GM18520 (cell line): Measurements from ENCODE around the gene PLN.

Experiments used
- ATAC-seq: cut with Tn5 transposase; IDR thresholded peaks from one replicate; pipeline ENCODE4 v1.9.1; 2021; ENCODE audit not compliant: unreplicated experiment

The PLN gene

DNA sequence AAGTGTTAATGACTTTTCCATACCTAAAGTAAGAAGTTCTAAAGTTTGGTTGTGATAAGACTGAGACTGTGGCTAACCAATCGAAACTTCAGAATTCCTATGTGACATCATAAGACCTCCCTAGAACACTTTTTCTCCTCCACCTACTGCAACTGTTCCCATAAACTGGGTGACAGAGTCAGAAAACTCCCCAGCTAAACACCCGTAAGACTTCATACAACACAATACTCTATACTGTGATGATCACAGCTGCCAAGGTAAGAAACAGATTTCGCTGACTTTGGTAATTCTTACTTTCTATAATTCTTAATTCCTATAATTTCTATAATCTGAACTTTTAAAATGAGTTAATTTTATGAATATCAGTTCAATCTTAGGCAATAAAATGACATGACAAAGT lies at the start of gene PLN:
Gene PLN, plus strand, starts transcription at position 161 of the 400 bp plus-strand sequence. CDS start 10,626 bp downstream, outside the sequence.
- no peak for ATAC-seq

DNA sequence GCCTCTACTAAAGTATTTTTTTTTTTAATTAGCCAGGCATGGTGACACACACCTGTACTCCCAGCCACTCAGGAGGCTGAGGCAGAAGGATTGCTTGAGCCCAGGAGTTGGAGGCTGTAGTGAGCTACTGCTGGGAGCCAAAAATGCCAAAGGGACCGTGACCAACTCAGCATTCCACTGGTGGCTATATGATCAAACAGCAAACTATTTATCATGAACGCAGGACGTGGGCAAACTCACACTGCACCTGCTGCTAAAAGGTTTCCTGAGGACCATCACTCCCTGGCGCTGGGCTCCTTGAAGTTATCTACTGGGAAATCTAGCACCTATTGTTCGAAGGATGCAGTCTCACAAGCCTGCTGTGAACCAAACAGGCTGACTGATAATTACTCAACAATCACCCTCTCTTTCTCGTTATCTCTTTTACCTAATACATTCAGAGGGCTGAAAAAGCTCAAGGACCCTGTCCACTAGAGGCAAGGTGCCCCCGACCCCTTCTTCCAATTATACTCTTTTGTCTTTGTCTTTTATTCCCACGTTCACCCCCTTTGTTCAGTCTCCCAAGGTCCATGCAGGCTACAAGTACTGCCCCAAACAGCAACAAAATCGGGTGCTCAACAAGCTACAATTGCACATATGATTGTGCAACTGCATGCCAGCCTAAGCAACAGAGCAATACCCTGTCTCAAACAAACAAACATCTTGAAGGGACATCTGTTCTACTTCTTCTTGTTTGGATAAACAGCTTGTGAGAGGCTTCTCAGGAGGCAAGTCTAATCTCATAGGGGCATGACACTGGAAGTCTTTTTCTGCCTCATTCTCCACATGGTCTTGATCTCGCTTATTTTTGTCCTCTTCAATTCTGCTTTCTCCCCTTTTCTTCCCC lies 47.7 kb upstream of the PLN start:
- no peak for ATAC-seq

DNA sequence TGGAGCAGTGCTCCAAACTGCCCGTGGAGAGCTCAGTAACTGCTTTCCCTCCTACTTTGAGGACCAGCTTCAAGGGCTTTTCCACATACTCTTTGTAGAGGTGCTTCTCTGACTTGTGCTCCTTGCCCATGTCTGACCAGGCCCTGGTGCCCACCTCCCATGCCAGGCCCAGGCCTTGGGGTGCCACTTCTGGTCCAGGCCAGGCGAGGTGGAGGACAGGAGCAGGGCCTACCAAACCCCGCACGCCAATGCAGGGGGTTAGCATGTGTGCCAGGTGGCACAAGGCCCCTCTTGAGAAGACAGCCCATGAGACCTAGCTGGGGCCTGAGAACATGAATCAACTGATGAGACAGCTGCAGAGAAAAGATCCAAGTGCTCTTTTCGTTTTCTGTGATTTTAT lies 47.0 kb upstream of the PLN start:
- ATAC-seq, result no peak

DNA sequence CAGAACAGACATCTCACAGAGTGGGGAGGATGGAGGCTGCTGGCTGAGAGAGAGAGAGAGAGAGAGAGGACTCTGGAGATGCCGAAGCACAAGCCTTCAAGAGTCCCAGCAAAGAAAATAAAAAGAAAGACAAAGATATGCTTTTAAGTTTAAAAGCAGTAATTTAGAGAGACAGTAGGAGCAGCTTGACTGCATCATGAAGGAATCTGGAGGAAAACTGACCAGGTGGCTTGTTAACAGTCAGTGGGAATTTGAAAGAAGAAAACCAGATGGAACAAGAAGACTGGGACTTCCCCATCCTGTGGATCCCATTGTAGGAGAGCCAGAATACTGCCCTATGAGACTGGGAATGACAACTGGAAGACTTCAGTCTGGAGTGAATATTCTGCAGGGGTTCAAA lies 46.3 kb upstream of the PLN start:
- ATAC-seq, result no peak

DNA sequence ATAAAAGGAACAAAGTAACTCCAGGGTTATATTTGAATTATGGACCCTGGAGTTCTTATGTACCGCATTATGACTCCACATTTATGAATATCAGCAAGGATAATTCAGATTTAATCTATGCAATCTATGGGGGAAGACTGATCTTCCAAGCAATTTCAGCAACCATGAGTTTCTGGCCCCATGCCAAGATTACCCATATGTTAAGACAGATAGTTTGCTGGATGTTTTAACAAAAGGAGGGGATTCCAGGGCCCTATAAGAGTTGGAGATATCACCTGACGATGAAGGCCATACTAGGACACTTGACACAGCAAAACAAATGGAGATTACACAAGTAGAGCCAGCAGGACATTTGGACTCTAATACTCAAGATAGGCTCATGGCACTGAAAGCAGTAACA lies 45.9 kb upstream of the PLN start:
- ATAC-seq, result no peak

DNA sequence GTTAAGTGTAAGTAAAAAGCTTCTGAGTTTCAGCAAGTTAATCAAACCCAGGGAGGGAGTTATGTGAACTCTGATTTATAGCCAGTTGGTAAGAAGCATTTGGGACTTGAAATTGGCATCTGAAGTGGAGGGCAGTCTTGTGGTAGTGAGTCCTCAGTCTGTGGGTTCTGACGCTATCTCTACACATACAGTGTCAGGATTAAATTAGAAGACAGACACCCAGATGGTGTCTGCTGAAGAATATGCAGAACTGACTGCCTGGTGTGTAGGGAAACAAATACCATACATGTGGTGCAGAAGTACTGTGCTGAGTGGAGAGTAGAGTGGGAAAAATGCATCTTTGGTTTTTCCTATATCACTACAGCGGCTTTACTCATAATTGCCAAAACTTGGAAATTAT lies 43.5 kb upstream of the PLN start:
- ATAC-seq, result no peak

DNA sequence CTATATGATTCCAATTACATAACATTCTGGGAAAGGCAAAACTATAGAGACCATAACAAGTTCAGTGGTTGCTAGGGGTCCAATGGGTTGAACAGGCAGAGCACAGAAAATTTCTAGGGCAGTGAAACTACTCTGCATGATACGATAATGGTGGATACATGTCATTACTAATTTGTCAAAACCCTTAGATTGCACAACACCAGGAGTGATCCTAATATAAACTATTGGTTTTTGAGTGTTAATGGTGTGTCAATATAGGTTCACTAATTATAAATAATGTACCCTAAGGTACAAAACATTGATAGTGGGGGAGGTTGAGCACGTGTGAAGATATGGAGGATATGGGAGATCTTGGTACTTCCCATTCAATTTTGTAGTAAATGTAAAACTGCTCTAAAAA lies 42.4 kb upstream of the PLN start:
- ATAC-seq, result no peak

DNA sequence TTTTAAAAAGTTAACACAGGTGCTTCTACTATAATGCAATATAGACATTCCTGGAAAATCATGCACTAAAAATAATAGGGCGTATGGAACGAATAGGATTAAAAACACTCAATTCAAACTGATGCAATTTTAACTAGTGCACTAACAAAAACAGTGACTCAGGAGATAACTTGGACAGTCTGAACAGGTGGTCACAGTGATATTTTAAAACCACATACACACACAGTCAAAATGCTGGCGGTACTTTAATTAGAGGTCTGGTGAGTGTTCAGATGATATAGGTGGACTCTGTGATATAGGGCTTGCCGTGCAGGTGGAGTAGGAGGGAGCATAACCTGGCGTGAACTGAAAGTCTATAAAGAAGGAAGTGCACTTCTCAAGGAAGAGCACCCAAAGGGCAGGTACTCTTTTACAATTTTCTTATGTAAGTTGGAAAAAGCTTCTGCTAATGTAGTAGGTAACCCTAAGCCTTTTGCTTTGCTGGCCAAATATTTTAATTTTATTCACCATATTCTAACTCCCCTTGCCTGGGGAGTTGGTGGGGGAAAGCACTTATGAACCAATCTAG lies 41.9 kb upstream of the PLN start:
- ATAC-seq, result no peak

DNA sequence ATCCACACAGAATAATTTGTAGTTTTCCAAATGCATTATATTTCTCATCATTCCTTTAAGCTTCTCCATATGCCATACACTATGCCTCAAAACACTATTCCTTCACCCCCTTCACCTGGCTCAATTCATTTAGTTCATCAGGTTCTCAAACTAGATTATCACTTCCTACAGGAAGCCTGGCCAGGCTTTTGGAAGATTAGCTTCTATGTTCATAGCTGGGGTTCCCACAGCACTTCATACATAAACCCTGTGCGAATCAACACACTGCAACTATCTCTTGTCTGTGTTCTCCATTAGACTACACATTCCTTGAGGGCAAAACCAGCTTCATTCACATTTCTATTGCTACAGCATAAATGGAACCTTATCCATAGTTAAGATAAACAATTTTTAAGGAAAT lies 40.5 kb upstream of the PLN start:
- no peak for ATAC-seq

DNA sequence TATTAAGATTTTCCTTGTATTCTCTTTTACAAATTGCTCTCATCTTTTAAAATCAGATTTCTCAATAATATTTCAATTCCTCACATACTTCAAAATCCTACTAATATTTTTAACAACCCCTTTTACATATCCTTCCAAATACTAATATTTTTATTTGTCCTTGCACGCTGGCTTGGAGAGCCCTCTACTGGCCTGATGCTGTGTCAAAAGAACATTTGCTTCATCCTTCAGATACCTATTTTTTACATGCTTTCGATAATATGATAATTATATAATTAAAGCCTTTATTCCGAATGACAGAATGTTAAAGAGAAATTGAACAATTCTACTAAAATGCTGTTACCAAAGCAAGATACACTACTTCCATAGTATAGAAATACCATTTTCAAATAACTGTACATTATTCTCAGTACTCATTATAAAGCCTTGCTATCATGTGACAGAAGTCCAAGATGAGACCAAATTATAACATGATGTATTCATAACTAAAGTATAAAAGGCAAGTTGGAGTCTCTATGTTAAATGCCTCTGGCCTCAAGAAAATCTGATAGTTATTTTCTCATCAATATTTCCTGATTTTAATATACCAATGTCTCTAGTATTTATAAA lies 39.0 kb upstream of the PLN start:
- ATAC-seq, result no peak

DNA sequence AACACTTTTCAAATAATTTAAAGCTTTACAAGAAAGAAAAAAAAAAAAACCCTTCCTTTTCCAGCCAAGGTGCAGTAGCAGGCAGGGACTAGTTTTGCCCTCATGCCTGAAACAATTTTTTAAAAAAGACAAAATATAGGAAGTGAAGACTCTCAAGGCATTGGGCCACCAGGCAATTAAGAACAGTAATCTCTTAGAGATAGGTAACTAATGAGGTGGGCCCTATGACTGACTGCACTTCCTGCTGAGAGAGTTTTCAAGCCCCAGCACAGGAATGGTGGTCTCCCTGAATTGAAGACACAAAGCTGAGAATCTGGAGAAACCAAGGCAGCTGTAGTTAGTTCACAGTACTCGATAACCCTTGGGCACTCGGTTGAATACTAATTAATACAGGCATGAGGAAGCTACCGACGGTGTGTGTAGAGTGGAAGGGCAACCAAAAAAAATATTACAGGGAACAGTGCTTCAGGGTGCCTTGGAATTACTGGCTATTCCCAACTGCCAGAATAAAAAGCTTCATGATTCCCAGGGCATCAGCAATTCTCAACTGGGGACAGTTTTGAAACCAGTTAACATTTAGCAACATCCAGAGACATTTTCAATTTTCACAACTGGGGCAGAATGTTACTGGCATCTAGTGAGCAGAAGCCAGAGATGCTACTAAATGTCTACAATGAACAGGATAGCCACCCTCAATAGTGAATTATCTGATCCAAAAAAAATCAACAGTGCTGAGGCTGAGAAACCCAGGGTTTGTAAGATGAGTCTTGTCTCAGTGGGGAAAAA lies 36.0 kb upstream of the PLN start:
- no peak for ATAC-seq

DNA sequence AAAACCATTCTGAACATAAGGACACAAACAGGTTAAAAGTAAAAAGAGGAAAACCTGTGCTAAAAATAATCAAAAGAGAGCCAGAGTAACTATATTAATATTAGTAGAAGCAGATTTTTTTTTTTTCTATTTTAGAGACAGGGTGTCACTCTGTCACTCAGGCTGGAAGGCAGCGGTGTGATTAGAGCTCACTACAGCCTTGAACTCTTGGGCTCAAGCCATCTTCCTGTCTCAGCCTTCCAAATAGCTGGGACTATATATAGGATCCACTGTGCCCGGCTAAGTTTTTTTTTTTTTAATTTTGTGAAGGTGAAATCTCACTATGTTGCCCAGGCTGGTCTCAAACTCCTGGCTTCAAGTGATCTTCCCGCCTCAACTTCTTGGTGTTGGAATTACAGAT lies 33.4 kb upstream of the PLN start:
- ATAC-seq, result no peak

DNA sequence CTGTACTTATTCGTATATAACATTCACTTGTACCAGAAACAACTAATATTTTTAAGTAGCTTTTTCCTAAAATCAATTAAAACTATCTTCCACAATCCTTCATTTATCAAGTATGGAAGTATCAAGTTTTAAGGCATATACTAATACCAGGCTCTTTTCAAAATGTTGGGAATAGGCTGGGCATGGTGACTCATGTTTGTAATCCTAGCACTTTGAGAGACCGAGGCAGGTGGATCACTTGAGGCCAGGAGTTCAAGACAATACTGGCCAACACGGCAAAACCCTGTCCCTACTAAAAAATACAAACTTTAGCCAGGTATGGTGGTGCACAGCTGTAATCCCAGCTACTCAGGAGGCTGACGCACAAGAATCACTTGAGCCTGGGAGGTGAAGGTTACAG lies 25.7 kb upstream of the PLN start:
- ATAC-seq, result no peak

DNA sequence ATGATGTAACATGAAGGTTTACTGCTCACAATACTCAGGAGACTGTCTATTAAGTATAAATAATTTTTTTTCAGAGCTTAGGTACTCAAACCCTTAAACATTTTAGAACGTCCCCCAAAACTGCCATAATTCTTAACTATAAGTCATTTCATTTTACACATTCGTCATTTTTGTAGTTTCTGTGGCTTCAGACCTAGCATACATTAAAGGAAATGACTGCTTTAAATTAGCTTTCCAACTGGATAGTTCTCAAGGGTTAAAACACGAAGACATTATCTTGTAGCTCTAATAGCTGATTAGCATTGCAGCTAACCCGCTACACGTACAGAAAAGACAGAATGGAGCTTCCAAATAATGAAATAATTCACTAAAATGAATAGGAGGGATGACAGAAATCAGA lies 24.9 kb upstream of the PLN start:
- ATAC-seq, result peak; percentile 77

DNA sequence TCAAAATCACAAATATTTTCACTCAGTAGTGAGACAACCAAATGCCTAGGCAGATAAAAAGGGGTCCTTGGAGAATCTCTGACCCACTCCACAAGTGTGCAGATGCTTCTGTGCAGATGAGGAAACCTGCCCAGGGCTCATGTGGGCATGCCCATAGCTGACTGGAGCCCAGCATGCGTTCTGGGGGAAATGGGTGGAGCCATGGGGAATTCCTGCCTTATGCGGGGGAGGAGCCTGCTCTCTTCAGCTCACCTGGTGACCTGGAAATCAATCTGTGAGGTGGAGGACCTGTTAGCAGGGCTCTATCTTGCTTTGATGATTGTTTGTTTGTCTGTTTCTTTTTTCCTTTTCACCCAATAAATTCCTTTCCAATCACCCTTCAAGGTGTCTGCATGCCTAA lies 23.4 kb upstream of the PLN start:
- no peak for ATAC-seq

DNA sequence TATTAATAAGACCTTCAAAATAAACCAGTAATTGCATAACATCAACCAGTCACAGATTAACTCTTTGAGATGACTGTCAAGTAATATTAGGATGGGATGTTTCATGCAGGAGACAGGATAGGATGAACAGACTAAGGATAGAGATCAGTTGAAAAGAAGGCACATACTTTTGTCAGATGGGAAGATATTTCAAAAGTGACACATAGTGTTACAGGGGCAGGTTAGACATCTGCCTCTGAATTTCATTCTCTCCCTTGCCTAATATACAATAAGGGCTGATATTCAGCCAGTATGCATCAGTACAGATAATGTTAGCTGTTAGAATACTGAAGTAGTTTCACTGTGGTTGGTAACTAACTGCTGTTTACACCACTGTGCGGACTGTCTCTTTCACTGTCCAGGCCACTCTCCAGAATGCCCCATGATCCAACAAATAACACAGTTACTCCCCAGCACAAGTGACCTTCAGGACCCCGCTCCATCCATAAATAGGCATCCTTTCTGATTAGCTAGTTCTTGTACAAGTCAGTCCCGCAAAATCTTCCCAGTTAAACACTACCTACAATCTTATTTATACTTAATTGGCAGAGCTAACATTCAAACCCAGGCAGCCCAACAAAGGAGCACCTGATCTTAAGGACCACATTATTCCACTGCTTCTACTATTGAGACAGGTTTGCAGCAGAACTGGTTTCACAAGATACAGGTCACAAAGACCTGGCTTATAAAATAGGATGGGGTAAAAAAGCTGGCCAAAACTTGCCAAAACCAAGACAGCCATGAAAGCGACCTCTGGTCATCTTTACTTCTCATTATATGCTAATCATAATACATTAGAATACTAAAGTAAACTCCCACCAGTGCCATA lies 21.9 kb upstream of the PLN start:
- ATAC-seq, result no peak

DNA sequence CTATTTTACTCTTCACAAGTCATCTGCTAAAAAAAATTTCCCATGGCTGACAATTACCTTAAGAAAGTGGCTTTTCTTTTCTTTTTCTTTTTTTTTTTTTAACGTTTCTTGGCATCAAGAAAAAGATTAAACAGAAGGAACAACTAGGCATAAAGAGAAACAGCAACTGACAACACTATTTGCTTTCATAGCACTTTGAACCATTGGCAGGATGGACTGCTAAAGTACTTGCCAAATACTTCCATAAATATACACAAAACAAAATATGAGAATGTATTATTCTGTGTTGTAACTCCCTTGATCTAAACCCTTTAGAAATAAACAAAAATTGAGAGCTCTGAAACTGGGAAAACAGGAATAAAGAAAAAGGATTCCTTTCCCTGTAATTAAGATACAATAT lies 20.0 kb upstream of the PLN start:
- ATAC-seq, result no peak

DNA sequence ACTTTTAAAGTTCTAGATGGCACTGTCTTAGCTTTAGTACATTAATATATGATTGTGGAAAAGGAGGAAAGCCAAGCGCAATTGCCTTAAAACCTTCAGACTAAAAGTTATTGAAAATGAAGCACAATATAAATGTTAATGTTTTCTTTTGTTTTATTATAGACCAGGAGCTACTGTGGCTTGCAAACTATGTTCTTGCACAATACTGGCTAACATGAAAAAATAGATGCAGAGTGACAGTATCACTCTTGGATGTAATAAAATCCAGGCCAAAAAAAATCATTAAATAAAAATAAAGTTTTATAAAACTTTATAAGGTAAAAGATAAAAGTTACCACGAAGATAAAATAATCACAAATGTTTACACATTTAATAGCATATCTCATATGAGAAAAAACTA lies 18.3 kb upstream of the PLN start:
- ATAC-seq, result no peak

DNA sequence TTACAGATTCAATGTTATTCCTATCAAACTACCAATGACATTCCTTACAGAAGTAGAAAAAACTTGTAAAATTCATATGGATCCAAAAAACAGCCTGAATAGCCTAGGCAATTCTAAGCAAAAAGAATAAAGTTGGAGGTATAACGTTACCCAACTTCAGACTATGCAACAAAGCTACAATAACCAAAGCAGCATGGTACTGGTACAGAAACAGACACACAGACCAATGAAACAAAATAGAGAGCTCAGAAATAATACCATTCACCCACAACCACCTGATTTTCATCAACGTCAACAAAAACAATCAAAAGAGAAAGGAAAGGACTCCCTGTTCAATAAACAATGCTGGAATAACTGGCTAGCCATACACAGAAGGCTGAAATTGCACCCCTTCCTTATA lies 17.2 kb upstream of the PLN start:
- no peak for ATAC-seq

DNA sequence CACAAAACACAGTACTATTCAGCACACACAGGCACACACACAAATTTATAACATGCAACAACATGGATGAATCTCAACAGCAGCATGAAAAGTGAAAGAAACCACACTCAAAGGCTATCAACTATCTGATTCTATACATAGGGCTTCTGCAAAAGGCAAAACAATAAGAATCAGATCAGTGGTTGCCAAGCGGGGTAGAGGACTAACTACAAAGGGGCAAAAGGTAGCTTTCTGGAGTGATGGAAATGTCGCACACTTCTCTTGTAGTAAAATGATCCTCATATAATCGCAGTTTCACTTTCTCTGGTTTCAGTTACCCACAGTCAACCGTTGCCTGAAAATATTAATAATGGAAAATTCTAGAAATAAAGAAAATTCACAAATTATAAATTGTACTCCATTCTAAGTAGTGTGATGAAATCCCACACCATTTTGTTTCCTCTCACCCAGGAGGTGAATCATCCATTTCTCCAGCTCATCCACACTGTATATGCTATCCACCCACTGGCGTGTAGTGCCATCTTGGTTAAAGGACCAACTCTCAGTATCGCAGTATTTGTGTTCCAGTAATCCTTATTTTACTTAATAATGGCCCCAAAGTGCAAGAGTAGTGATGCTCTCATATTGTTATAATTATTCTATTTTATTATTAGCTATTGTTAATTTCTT lies 12.8 kb upstream of the PLN start:
- no peak for ATAC-seq
